Ovary (tissue), 3 donors: ENCODE measurements around the gene PRIMPOL.

Experiments
- CTCF ChIP-seq, 3 donors: fragments of 450-650 bp in 2 of 3; fragments of 200-600 bp in 1 of 3; IDR thresholded peaks; one replicate each; pipeline versions ENCODE4 v1.5.1 to v1.8.0; 2016 to 2022; ENCODE audit warnings: antibody characterized with exemption in 3 of 3, mild to moderate bottlenecking in 1 of 3
- EP300 ChIP-seq: sonication (generic); formaldehyde crosslinking; IDR thresholded peaks from one replicate; pipeline ENCODE4 v1.6.1; 2017; ENCODE audit warnings: antibody characterized with exemption
- POLR2A ChIP-seq: fragments of 450-650 bp; IDR thresholded peaks from one replicate; pipeline ENCODE4 v1.6.1; 2017; ENCODE audit warnings: antibody characterized with exemption, mild to moderate bottlenecking, moderate library complexity
- donor health status: DM: no; HTN: no; CAD: no.

GRCh38 chr4:184660978-184661377 is 11.4 kb downstream of the PRIMPOL start:
- TF ChIP-seq CTCF (IDR thresholded peaks at IDR 0.05) (no peak), POLR2A (no peak), EP300 (no peak)
